ENCODE measurements around the gene COX6B2. TPM values are rescaled to one million over a fixed set of nuclear protein-coding genes. Genes with fewer than 3 reads are reported as not detected.
A peak's percentile ranks its signal among the peaks of the same experiment; 100 is the strongest.

The COX6B2 gene
- total RNA-seq, 2 experiments from 2014 or later, result 0.28 TPM; not detected in 1

- Histone ChIP-seq H3K4me3 (ENCODE audit: low read length) (no peak overlapping the region), H3K27ac (ENCODE audit: low read depth in 1 of 2, low read length in 2 of 2) (no peak overlapping the region), H3K9me3 (ENCODE audit: control insufficient read depth in 1 of 2, insufficient read depth in 1 of 2, low read length in 2 of 2) (peaks cover 0 to 31% of the 10 kb centered on the region in 2 experiments), H3K36me3 (ENCODE audit: insufficient read depth, low read length) (no peaks in the 10 kb centered on the region), H3K27me3 (ENCODE audit: control insufficient read depth in 1 of 2, insufficient read depth in 2 of 2, low read length in 2 of 2) (peaks cover 34% of the 10 kb centered on the region in 2 experiments), H3K4me1 (ENCODE audit: insufficient read depth, low read length) (peaks cover 29% of the 10 kb centered on the region)
- no peaks in the 10 kb centered on the region for H3K9me3 Mint-ChIP-seq
- ChIA-PET CTCF (interaction anchor here (1.3 kb wide), 1 partner anchor 13 kb away, joined by 3 read pairs; no protein-coding TSS in a partner anchor), POLR2A (interaction anchor here (0.6 to 1.4 kb wide), 3 partner anchors 8 to 32 kb away, joined by 3 to 6 read pairs (median 3); partner anchors contain the start of genes KMT5C and TMEM238)
- intact Hi-C loops (cut with DNase I, micrococcal nuclease), result loop anchor here in 1 of 2 experiments (5.0 kb wide), 1 partner anchor 35 kb away; the partner anchor contains the start of gene RPL28
- no peak for DNase-seq
- H3K4me3 Mint-ChIP-seq, result peak overlapping the region; percentile 70
- H3K27me3 Mint-ChIP-seq, result peaks cover 58% of the 10 kb centered on the region
- ATAC-seq (ENCODE audit: poor library complexity), result no peak
- H3K36me3 Mint-ChIP-seq (ENCODE audit: low read depth), result no peaks in the 10 kb centered on the region
- no peak overlapping the region for H3K27ac Mint-ChIP-seq
- no peak for TF ChIP-seq CTCF (IDR thresholded peaks at IDR 0.05)
- H3K4me1 Mint-ChIP-seq (ENCODE audit: low read depth), result peaks cover 25% of the 10 kb centered on the region
Measured at GRCh38 chr19:55352549-55353145, 1.9 kb downstream of the COX6B2 start.

GRCh38 chr19:55352040-55352439, 2.5 kb downstream of the COX6B2 start:
- CTCF ChIA-PET, result interaction anchor here (1.3 kb wide), 1 partner anchor 13 kb away, joined by 3 read pairs; no protein-coding TSS in a partner anchor
- ATAC-seq (ENCODE audit: poor library complexity), result no peak
- Mint-ChIP-seq H3K4me3 (no peak overlapping the region), H3K9me3 (no peaks in the 10 kb centered on the region), H3K36me3 (ENCODE audit: low read depth) (no peaks in the 10 kb centered on the region), H3K27ac (no peak overlapping the region), H3K27me3 (peaks cover 52% of the 10 kb centered on the region), H3K4me1 (ENCODE audit: low read depth) (peaks cover 25% of the 10 kb centered on the region)
- no peak for DNase-seq
- H3K9me3 ChIP-seq (ENCODE audit: control insufficient read depth in 1 of 2, insufficient read depth in 1 of 2, low read length in 2 of 2), result peaks cover 0 to 31% of the 10 kb centered on the region in 2 experiments
- peaks cover 34% of the 10 kb centered on the region in 2 experiments for H3K27me3 ChIP-seq (ENCODE audit: control insufficient read depth in 1 of 2, insufficient read depth in 2 of 2, low read length in 2 of 2)
- no peak overlapping the region for H3K27ac ChIP-seq (ENCODE audit: low read depth in 1 of 2, low read length in 2 of 2)
- intact Hi-C loops (cut with DNase I, micrococcal nuclease), result loop anchor here in 1 of 2 experiments (5.0 kb wide), 1 partner anchor 35 kb away; the partner anchor contains the start of gene RPL28
- no peaks in the 10 kb centered on the region for H3K36me3 ChIP-seq (ENCODE audit: insufficient read depth, low read length)
- peaks cover 29% of the 10 kb centered on the region for H3K4me1 ChIP-seq (ENCODE audit: insufficient read depth, low read length)
- no peak overlapping the region for H3K4me3 ChIP-seq (ENCODE audit: low read length)
- TF ChIP-seq CTCF (IDR thresholded peaks at IDR 0.05), result no peak
- POLR2A ChIA-PET, result interaction anchor here (0.6 to 0.9 kb wide), 2 partner anchors 9 to 13 kb away, joined by 3 read pairs; partner anchors contain the start of gene KMT5C

GRCh38 chr19:55350620-55351315, 3.8 kb downstream of the COX6B2 start:
- H3K4me3 Mint-ChIP-seq, result peak overlapping the region; percentile 38
- peaks cover 25% of the 10 kb centered on the region for H3K4me1 Mint-ChIP-seq (ENCODE audit: low read depth)
- no peak overlapping the region for H3K27ac ChIP-seq (ENCODE audit: low read depth in 1 of 2, low read length in 2 of 2)
- H3K4me1 ChIP-seq (ENCODE audit: insufficient read depth, low read length), result peaks cover 29% of the 10 kb centered on the region
- peaks cover under 1% of the 10 kb centered on the region for H3K36me3 Mint-ChIP-seq (ENCODE audit: low read depth)
- no peak for TF ChIP-seq CTCF (IDR thresholded peaks at IDR 0.05)
- no peak overlapping the region for H3K4me3 ChIP-seq (ENCODE audit: low read length)
- H3K36me3 ChIP-seq (ENCODE audit: insufficient read depth, low read length), result no peaks in the 10 kb centered on the region
- H3K9me3 ChIP-seq (ENCODE audit: control insufficient read depth in 1 of 2, insufficient read depth in 1 of 2, low read length in 2 of 2), result peaks cover 0 to 31% of the 10 kb centered on the region in 2 experiments
- DNase-seq (no peak), ATAC-seq (ENCODE audit: poor library complexity) (no peak)
- ChIA-PET CTCF (no interaction called here), POLR2A (interaction anchor here (1.4 kb wide), 1 partner anchor 12 kb away, joined by 11 read pairs; the partner anchor contains the start of gene KMT5C)
- H3K27me3 ChIP-seq (ENCODE audit: control insufficient read depth in 1 of 2, insufficient read depth in 2 of 2, low read length in 2 of 2), result peaks cover 34% of the 10 kb centered on the region in 2 experiments
- intact Hi-C loops (cut with DNase I, micrococcal nuclease), result loop anchor here in 1 of 2 experiments (5.0 kb wide), 1 partner anchor 37 kb away; the partner anchor contains the start of gene RPL28
- peaks cover 44% of the 10 kb centered on the region for H3K27me3 Mint-ChIP-seq
- no peaks in the 10 kb centered on the region for H3K9me3 Mint-ChIP-seq
- no peak overlapping the region for H3K27ac Mint-ChIP-seq

Data from CD4-positive, alpha-beta T cell (primary cell).